Suprapubic skin (tissue), 4 donors: Measurements from ENCODE around the gene MYO9B. TPM values are rescaled to one million over a fixed set of nuclear protein-coding genes. Genes with fewer than 3 reads are reported as not detected.

Source experiments
- DNase-seq, 2 donors: peaks; one replicate each; pipeline ENCODE4 v3.0.0-alpha.2; 2019; ENCODE audit warnings: low spot score in 2 of 2
- H3K27ac ChIP-seq: fragments of 200-600 bp; sonication (generic); one replicate; pipeline ENCODE4 v1.5.1; 2019
- H3K27me3 ChIP-seq: fragments of 200-600 bp; sonication (generic); one replicate; pipeline ENCODE4 v1.5.1; 2019
- H3K36me3 ChIP-seq: fragments of 200-600 bp; sonication (generic); one replicate; pipeline ENCODE4 v1.5.1; 2019
- H3K4me1 ChIP-seq: fragments of 200-600 bp; sonication (generic); one replicate; pipeline ENCODE4 v1.5.1; 2019
- H3K4me3 ChIP-seq: fragments of 200-600 bp; sonication (generic); one replicate; pipeline ENCODE4 v1.5.1; 2019; ENCODE audit warnings: mild to moderate bottlenecking
- H3K9me3 ChIP-seq: fragments of 200-600 bp; sonication (generic); one replicate; pipeline ENCODE4 v1.5.1; 2019
- CTCF ChIP-seq, 2 donors: fragments of 200-600 bp in 1 of 2; fragments of 450-650 bp in 1 of 2; sonication (generic) in 1 of 2; IDR thresholded peaks; one replicate each; pipeline ENCODE4 v1.5.1; 2016 to 2019; ENCODE audit warnings: antibody characterized with exemption in 2 of 2, mild to moderate bottlenecking in 1 of 2, moderate library complexity in 1 of 2
- EP300 ChIP-seq: sonication (generic); formaldehyde crosslinking; IDR thresholded peaks from one replicate; pipeline ENCODE4 v1.6.1; 2017; ENCODE audit warnings: antibody characterized with exemption
- POLR2A ChIP-seq, 2 donors: fragments of 450-650 bp; IDR thresholded peaks; one replicate each; pipeline ENCODE4 v1.6.1; 2017; ENCODE audit warnings: antibody characterized with exemption in 2 of 2, mild to moderate bottlenecking in 2 of 2, moderate library complexity in 2 of 2
- POLR2AphosphoS5 ChIP-seq, 3 donors: sonication (generic); formaldehyde crosslinking; IDR thresholded peaks; one replicate each; pipeline ENCODE4 v1.6.1; 2017; ENCODE audit warnings: antibody characterized with exemption in 3 of 3
- WGBS: methylation state at CpG from one replicate; pipeline ENCODE4 v1.1.5; 2018; 5-methylcytosine and 5-hydroxymethylcytosine counted together
- total RNA-seq, 4 donors: library from RNA; depleted of rRNA; stranded (reverse); fragments of >200 nt; gene quantifications; one replicate each; pipeline ENCODE4 v1.1.0, GENCODE V29; 2016

Gene MYO9B
- total RNA-seq, 4 donors from 2014 or later: 43.6 to 99.9 (median 69.5) TPM

DNA sequence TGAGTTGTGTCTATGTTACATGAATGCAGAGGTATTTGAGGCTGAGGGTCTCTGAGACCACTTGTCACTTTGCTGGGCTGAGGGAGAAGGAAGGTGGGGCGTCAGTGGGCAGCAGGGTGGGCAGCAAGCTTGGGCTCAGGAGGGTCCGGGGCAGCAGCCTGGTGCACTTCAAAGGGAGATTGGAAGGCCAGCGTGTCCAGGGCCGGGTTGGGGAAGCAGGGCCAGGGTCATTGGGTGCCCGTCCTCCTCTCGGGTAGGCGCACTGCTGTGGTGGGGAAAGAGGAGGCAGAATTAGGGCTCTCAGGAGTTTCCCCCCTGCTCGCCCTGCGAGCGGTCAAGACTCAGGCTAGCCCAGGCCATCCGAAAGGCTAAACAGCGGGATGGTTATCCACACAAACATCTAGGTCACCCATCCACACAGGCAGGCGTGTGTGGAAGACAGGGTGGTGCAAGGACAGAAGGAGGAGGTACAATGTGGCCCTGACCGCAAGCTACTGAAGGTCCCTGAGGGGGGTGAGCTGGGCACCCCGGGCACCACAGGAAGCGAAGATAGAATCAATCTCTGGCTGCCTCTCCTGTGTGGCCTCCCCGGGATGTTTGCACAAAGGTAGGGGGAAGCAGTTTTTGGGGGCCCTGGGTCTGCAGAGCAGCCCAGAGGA lies 37.7 kb downstream of the MYO9B start:
- no peak for TF ChIP-seq POLR2AphosphoS5 (IDR thresholded peaks at IDR 0.05)
- no peak for TF ChIP-seq CTCF (IDR thresholded peaks at IDR 0.05)
- no peak for TF ChIP-seq EP300
- no peak for TF ChIP-seq POLR2A (IDR thresholded peaks at IDR 0.05)
- no peak overlapping the region for H3K4me3 ChIP-seq

GRCh38 chr19:17114414-17114831 lies 38.8 kb downstream of the MYO9B start:
- TF ChIP-seq POLR2AphosphoS5 (IDR thresholded peaks at IDR 0.05): no peak
- TF ChIP-seq CTCF (IDR thresholded peaks at IDR 0.05): no peak
- no peak for TF ChIP-seq POLR2A (IDR thresholded peaks at IDR 0.05)
- TF ChIP-seq EP300: no peak
- H3K27ac ChIP-seq: no peak overlapping the region
- no peaks in the 10 kb centered on the region for H3K27me3 ChIP-seq
- H3K4me1 ChIP-seq: peaks cover 42% of the 10 kb centered on the region
- no peak for DNase-seq
- H3K9me3 ChIP-seq: no peaks in the 10 kb centered on the region
- peaks cover 7% of the 10 kb centered on the region for H3K36me3 ChIP-seq
- WGBS: 55% methylated on average over 12 of the region's 12 CpGs
- no peak overlapping the region for H3K4me3 ChIP-seq

More for the DNA sequence above, 37.7 kb downstream of the MYO9B start:
- peaks cover 53% of the 10 kb centered on the region for H3K4me1 ChIP-seq
- peaks cover 7% of the 10 kb centered on the region for H3K36me3 ChIP-seq
- DNase-seq: no peak
- H3K27ac ChIP-seq: no peak overlapping the region
- no peaks in the 10 kb centered on the region for H3K27me3 ChIP-seq
- H3K9me3 ChIP-seq: no peaks in the 10 kb centered on the region
- 90% methylated on average over 17 of the region's 17 CpGs for WGBS

DNA sequence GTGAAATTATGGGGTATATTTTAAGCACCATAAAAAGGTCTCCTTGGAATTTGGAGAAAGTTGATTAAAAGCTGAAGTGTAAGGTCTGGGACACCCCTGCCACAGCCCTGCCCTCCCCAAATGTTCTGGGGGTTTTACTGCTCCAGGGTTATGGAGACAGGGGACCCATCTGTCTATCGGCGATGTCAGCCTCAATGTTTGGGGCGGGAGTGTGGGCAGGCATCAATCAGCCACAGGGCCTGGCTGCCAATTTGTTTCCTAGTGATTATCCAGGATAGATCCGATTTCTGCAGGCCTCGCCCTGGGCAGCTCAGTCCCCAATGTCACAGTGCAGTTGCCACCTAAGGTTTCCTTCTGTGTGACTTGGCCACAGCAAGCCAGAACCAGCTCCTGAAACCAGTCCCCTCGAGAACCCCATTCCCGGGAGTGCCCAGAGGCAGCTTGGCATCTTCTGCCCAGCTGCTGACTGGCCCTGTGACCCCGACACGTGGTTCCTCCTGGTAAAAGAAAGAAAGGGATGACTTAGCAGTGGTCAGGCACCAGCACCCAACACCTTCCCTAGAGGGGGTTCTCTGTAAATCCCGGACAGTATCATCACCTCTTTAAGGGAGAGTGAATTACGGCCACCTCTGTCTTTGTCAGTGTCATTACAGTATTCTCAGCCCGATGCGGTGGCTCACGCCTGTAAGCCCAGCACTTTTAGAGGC lies 41.6 kb downstream of the MYO9B start:
- TF ChIP-seq CTCF (IDR thresholded peaks at IDR 0.05) (no peak), POLR2AphosphoS5 (IDR thresholded peaks at IDR 0.05) (no peak), POLR2A (IDR thresholded peaks at IDR 0.05) (no peak), EP300 (no peak)
- Histone ChIP-seq H3K27ac (no peak overlapping the region), H3K4me3 (no peak overlapping the region), H3K4me1 (peaks cover 39% of the 10 kb centered on the region), H3K9me3 (no peaks in the 10 kb centered on the region), H3K27me3 (no peaks in the 10 kb centered on the region), H3K36me3 (no peaks in the 10 kb centered on the region)
- no peak for DNase-seq
- WGBS: 67% methylated on average over 11 of the region's 14 CpGs

- H3K36me3 ChIP-seq: no peaks in the 10 kb centered on the region
- no peak for TF ChIP-seq POLR2AphosphoS5 (IDR thresholded peaks at IDR 0.05)
- TF ChIP-seq CTCF (IDR thresholded peaks at IDR 0.05): no peak
- TF ChIP-seq EP300: no peak
- TF ChIP-seq POLR2A (IDR thresholded peaks at IDR 0.05): no peak
- no peak overlapping the region for H3K4me3 ChIP-seq
- no peaks in the 10 kb centered on the region for H3K27me3 ChIP-seq
- H3K4me1 ChIP-seq: peaks cover 27% of the 10 kb centered on the region
- 92% methylated on average over 5 of the region's 5 CpGs for WGBS
- no peaks in the 10 kb centered on the region for H3K9me3 ChIP-seq
- DNase-seq: no peak
- no peak overlapping the region for H3K27ac ChIP-seq
Measured at GRCh38 chr19:17118957-17119356, 43.4 kb downstream of the MYO9B start.

GRCh38 chr19:17121736-17122293 lies 46.2 kb downstream of the MYO9B start:
- WGBS: 57% methylated on average over 9 of the region's 9 CpGs
- Histone ChIP-seq H3K4me3 (no peak overlapping the region), H3K27ac (no peak overlapping the region), H3K4me1 (peaks cover 34% of the 10 kb centered on the region), H3K9me3 (no peaks in the 10 kb centered on the region), H3K36me3 (no peaks in the 10 kb centered on the region), H3K27me3 (no peaks in the 10 kb centered on the region)
- no peak for TF ChIP-seq POLR2A (IDR thresholded peaks at IDR 0.05)
- no peak for TF ChIP-seq CTCF (IDR thresholded peaks at IDR 0.05)
- no peak for TF ChIP-seq EP300
- TF ChIP-seq POLR2AphosphoS5 (IDR thresholded peaks at IDR 0.05): no peak
- DNase-seq: no peak
